ENCODE data around the gene FLT4. TPM values are rescaled to one million over a fixed set of nuclear protein-coding genes. Genes with fewer than 3 reads are reported as not detected.

Gene FLT4
- total RNA-seq, 2 donors from 2014 or later: 5.6 to 8.2 TPM

- DNase-seq (peak; percentile 18), ATAC-seq (no peak)
These were observed 17.6 kb downstream of the FLT4 start for GRCh38 chr5:180631549-180632383.

GRCh38 chr5:180630426-180630825, 19.0 kb downstream of the FLT4 start:
- DNase-seq: no peak
- intact Hi-C loops (cut with DNase I): no loop called here
- no peak for ATAC-seq

More at GRCh38 chr5:180631549-180632383, 17.6 kb downstream of the FLT4 start:
- intact Hi-C loops (cut with DNase I): no loop called here

DNA sequence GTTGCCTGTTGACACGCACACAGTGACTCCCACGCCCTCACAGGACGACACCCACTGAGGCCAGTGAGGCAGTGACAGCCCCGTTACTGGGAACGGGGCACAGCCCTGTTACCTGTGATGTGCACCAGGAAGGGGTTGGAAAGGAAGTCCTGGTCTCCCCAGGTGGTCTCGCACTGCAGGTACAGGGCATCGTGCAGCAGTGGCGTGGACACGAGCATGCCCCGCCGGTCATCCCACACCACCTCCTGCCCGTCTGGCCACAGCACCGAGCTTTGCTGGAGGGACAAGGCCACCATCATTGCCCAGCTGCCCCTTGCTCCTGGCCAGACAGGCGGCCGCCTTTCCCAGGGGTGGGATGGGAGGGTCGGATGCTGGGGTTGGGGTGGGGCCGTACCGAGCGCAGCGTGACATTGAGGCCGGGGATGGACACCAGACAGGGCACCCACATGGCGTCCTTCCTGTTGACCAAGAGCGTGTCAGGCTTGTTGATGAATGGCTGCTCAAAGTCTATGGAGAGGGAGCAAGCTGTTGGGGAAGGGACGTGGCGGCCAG, 19.5 kb downstream of the FLT4 start:
- no peak for ATAC-seq
- intact Hi-C loops (cut with DNase I): no loop called here
- no peak for DNase-seq

GRCh38 chr5:180628827-180629750, 20.3 kb downstream of the FLT4 start:
- intact Hi-C loops (cut with DNase I): no loop called here
- ATAC-seq: no peak
- DNase-seq: no peak

DNA sequence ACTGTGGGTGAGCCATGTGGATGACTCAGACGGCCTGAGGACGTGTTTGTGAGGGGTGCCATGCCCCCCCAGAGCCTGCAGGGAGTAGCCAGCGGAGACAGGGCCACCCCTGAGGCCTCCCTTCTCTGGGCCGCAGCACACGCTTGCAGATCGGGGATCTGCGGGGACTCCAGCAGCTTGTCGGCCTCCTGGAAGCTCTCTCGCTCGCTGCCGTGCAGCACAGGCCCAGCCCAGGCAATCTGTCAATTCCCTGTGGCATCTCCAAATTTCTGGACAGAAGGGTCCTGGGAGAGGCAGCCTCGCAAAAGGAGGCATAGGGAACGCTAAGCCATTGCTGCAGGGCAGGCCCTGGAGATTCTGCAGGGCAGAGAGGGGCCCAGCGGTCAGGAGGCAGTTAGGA, 21.2 kb downstream of the FLT4 start:
- DNase-seq: no peak
- intact Hi-C loops (cut with DNase I): no loop called here
- no peak for ATAC-seq

DNA sequence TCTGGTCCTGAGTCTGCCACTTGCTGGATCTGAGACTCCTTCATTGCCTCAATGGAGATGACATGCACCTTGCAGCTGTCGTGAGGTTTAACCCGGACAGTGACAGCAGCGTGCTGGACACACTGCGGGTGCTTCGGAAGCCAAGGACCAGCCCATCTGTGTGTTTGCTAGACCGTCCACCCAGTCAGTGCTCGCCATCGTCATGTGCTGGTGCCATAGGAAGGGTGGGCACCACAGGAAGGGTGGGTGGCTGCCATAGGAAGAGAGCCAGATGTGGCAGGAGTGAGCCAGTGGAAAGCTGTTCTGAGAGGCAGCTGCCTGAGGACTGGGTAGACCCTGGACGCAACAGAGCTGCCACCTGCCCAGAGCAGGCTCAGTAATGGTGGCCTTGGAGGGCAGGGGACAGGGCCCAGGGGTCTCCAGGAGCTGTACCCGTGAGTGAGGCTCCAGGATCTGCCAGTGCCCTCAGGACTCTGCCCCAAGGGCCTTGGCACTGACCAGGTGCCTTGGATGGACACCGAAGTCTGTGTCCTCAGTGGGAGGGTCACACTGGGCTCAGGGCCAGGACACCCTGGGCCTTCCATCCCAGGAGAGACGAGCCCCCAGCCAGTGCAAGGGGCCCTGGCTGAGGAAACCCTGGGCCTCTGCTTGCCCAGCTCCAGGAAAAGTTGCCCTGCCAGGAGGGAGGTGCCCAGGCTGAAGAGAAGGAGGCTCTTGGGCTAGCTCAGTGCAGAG, 21.8 kb downstream of the FLT4 start:
- intact Hi-C loops (cut with DNase I): no loop called here
- no peak for DNase-seq
- no peak for ATAC-seq

GRCh38 chr5:180626661-180627385, 22.6 kb downstream of the FLT4 start:
- ATAC-seq (no peak), DNase-seq (no peak)
- intact Hi-C loops (cut with DNase I): no loop called here

- intact Hi-C loops (cut with DNase I): no loop called here
- ATAC-seq (no peak), DNase-seq (no peak)
These were observed 23.4 kb downstream of the FLT4 start for GRCh38 chr5:180625791-180626660.

DNA sequence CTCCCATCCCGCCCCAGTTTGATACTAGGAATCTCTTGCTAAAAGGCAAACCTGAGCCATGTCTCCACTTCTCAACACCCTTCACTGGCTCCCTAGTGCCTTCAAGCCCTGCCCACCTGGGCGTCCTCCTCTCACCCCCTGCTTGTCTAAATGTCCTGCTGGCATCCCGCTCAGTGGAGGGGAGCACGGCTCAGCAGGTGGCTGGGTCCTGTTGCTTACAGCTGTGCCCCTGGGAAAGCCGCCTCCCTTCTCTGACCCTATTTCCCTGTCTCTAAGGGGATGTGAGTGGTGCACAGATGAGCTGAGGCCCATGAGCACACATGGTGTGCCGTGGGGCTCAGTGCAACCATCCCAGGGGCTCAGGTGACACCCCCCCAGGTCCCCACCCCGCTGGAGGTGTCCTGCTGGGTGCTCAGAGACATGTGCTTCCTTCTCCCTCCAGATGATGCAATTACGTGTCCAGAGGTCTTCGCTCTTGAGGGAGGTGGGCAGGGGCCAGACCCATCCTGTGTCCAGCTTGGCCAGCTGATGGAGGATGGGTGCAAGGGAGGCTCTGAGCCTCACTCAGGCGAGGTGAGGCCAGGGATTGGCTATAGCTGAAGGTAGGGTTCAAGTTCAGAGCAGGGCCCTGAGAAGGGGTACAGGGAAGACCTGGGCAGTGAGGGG, 24.1 kb downstream of the FLT4 start:
- intact Hi-C loops (cut with DNase I): no loop called here
- DNase-seq (no peak), ATAC-seq (no peak)

DNA sequence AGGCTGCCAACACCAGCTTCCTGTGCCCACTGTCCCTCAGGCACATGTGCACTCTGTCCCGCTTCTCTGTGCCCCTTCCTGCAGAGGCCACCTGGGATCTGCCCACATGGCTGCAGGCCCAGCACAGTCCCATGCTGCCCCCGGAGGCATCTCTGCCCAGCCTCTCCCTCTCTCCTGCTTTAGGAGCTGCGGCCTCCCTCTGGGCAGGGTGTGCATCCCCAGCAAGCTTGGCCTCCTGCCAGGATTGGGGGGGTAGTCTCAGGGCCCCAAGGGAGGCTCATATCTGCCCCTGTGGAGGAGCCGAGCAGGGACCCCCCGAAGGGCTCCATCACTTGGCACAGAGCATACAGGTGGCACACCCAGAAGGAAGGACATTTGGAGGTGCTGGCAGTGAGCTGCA, 24.8 kb downstream of the FLT4 start:
- ATAC-seq (no peak), DNase-seq (no peak)
- intact Hi-C loops (cut with DNase I): no loop called here

- intact Hi-C loops (cut with DNase I): no loop called here
- ATAC-seq: no peak
- no peak for DNase-seq
These were observed 25.6 kb downstream of the FLT4 start for GRCh38 chr5:180623844-180624243.

DNA sequence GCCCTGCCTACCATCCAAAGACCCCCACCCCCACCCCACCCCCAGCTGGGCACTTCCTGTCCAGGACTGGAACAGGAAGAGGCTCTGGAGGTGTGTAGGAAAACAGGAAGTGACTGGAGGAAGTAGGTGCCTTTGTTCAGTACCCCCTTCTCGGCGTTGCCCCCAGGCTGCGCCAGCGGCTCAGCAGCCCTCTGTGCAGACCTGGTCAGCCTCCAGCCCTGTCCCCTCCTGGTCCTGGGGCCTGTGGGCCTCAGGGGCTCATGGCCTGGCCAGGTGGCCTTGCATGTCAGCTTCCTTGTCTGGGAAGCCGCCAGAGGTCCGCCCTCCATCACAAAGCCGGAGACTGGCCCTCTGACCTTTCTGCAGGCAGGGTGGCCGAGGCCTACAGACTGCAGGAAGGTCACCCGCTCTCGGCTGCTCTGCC, 26.0 kb downstream of the FLT4 start:
- intact Hi-C loops (cut with DNase I): no loop called here
- ATAC-seq (peak; percentile 6 to 53), DNase-seq (no peak)

DNA sequence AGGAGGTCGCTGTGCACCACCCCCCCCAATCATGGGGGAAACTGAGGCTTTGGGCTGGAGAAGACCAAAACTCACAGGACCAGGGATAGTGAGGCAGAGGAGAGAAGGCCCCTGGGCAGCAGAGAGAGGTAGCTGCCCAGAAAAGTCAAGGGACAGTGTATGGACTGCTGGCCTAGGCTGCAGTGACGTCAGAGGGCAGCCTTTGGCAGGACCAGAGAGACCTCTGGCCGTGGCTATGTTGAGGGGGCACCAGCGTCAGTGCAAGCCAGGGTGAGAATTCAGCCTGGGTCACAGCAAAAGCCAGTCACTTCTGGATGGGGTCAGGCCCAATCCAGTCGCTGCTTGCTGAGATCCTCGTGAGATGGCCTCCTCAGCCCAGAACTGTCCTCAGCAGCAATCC, 26.5 kb downstream of the FLT4 start:
- ATAC-seq (no peak), DNase-seq (no peak)
- intact Hi-C loops (cut with DNase I): no loop called here

- DNase-seq (no peak), ATAC-seq (no peak)
- intact Hi-C loops (cut with DNase I): no loop called here
These were observed 28.1 kb downstream of the FLT4 start for GRCh38 chr5:180621311-180621710.

- ATAC-seq (no peak), DNase-seq (no peak)
- intact Hi-C loops (cut with DNase I): no loop called here
These were observed 29.4 kb downstream of the FLT4 start for GRCh38 chr5:180620014-180620413.

- no peak for ATAC-seq
- DNase-seq: no peak
- intact Hi-C loops (cut with DNase I): no loop called here
These were observed 29.9 kb downstream of the FLT4 start for GRCh38 chr5:180619563-180619915.

DNA sequence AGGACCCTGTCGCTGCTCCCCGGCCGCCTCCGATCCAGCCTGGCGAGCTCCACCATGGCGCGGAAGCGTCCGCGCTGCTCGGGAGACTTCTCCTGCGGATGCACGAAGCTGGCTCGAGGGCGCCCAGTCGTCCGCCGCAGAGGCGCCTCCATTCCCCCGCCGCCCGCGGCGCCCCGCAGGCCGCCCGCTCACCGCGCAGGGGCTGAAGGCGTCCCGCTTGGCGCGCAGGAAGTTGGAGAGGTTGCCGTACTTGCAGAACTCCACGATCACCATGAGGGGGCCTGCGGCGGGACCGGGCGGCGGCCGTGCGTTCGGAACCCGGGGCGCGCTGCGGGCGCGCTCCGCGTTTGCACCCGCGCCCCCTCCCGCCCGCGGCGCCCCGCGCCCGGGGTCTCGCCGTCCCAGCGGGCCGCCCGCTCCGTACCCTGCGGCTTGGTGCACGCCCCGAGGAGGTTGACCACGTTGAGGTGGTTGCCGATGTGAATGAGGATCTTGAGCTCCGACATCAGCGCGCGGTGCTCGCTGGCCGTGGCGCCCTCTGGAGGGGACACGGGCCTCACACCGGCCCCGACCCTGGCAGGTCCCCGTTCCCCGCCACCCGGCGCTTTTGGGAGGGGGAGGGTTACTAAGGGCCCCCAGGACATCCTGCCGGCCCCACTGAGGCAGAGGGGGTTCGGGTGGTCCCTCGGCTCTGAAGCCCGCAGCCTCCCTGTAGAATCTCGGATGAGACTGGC, 30.4 kb downstream of the FLT4 start:
- intact Hi-C loops (cut with DNase I): no loop called here
- DNase-seq (no peak), ATAC-seq (no peak)
